OCI-LY3 (cell line): Measurements from ENCODE around the gene KCNS3.

Experiments
- EZH2phosphoT487 ChIP-seq: fragments of 200-600 bp; shearing (Covaris generic); IDR thresholded peaks from 2 replicates; pipeline ENCODE4 v1.6.1; 2018; ENCODE audit warnings: antibody characterized with exemption, mixed run types, low read depth
- TF ChIP-seq, protein P1 (sequence below): fragments of 200-600, 300-600 bp; sonication (generic); IDR thresholded peaks from 2 replicates; pipeline ENCODE4 v1.5.1; 2014; ENCODE audit warnings: antibody characterized with exemption, low read length, low read depth

- no peak for TF ChIP-seq EZH2phosphoT487
- TF ChIP-seq, protein P1, sequence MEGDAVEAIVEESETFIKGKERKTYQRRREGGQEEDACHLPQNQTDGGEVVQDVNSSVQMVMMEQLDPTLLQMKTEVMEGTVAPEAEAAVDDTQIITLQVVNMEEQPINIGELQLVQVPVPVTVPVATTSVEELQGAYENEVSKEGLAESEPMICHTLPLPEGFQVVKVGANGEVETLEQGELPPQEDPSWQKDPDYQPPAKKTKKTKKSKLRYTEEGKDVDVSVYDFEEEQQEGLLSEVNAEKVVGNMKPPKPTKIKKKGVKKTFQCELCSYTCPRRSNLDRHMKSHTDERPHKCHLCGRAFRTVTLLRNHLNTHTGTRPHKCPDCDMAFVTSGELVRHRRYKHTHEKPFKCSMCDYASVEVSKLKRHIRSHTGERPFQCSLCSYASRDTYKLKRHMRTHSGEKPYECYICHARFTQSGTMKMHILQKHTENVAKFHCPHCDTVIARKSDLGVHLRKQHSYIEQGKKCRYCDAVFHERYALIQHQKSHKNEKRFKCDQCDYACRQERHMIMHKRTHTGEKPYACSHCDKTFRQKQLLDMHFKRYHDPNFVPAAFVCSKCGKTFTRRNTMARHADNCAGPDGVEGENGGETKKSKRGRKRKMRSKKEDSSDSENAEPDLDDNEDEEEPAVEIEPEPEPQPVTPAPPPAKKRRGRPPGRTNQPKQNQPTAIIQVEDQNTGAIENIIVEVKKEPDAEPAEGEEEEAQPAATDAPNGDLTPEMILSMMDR, result no peak
These were observed 32.7 kb upstream of the KCNS3 start for GRCh38 chr2:17845806-17846205.
